GM10266 (cell line): ENCODE data around the gene RHEX.

Experiments
- DNase-seq: peaks from one replicate; pipeline ENCODE4 v3.0.0; 2012; ENCODE audit errors: extremely low spot score
- CTCF ChIP-seq: IDR thresholded peaks from 2 replicates; pipeline ENCODE4 v1.5.1; 2012; ENCODE audit warnings: mild to moderate bottlenecking, low read depth; ENCODE audit not compliant: control insufficient read depth, insufficient read depth; ENCODE audit errors: missing control alignments

Gene RHEX

GRCh38 chr1:206032380-206033140, 20.4 kb upstream of the RHEX start:
- DNase-seq: no peak
- TF ChIP-seq CTCF: no peak

GRCh38 chr1:206035027-206035426, 17.9 kb upstream of the RHEX start:
- DNase-seq: no peak
- TF ChIP-seq CTCF: no peak

- no peak for DNase-seq
- no peak for TF ChIP-seq CTCF
These were observed 16.1 kb upstream of the RHEX start for GRCh38 chr1:206036663-206037455.

GRCh38 chr1:206037581-206037980, 15.4 kb upstream of the RHEX start:
- DNase-seq: no peak
- no peak for TF ChIP-seq CTCF

- DNase-seq: no peak
- no peak for TF ChIP-seq CTCF
These were observed 13.7 kb upstream of the RHEX start for GRCh38 chr1:206039046-206039973.

- no peak for TF ChIP-seq CTCF
These were observed 12.6 kb upstream of the RHEX start for GRCh38 chr1:206040328-206040727.

More at GRCh38 chr1:206040328-206040727, 12.6 kb upstream of the RHEX start:
- no peak for DNase-seq
